ENCODE results near the gene HRH1.

GRCh38 chr3:11212784-11213183 lies 58.5 kb downstream of the HRH1 start:
- TF ChIP-seq CTCF (IDR thresholded peaks at IDR 0.05) (no peak), POLR2A (IDR thresholded peaks at IDR 0.05) (no peak)
